Kidney (tissue), 14 donors: Measurements from ENCODE around the gene RAB41. TPM values are rescaled to one million over a fixed set of nuclear protein-coding genes. Genes with fewer than 3 reads are reported as not detected.

Experiments used
- DNase-seq, 5 donors: peaks; one replicate each; pipeline ENCODE4 v3.0.0-alpha.2; 2013 to 2020
- FAIRE-seq: peaks from 2 replicates; lab custom pipeline; 2012; peaks lifted over from hg19 to GRCh38; lab: Jason Lieb, UNC
- H3K27ac ChIP-seq, 2 donors: one replicate each; pipeline ENCODE4 v1.7.0; 2013; ENCODE audit warnings: low read depth in 2 of 2, low read length in 2 of 2, inconsistent platforms in 1 of 2
- H3K27me3 ChIP-seq: one replicate; pipeline ENCODE4 v1.7.1; 2013; ENCODE audit warnings: low read length, inconsistent platforms; ENCODE audit not compliant: control insufficient read depth, insufficient read depth
- H3K36me3 ChIP-seq, 3 donors: one replicate each; pipeline versions ENCODE4 v1.7.0 to v1.7.1; 2013; ENCODE audit warnings: low read length in 3 of 3, control low read depth in 1 of 3, inconsistent platforms in 1 of 3; ENCODE audit not compliant: insufficient read depth in 3 of 3, control insufficient read depth in 2 of 3
- H3K4me1 ChIP-seq, 3 donors: one replicate each; pipeline versions ENCODE4 v1.7.0 to v1.7.1; 2013; ENCODE audit warnings: low read length in 3 of 3, inconsistent platforms in 1 of 3, low read depth in 1 of 3; ENCODE audit not compliant: control insufficient read depth in 2 of 3, insufficient read depth in 2 of 3
- H3K4me3 ChIP-seq, 3 donors: one replicate each; pipeline versions ENCODE4 v1.7.0 to v1.8.1; 2013; ENCODE audit warnings: low read length in 3 of 3, control low read depth in 1 of 3, inconsistent platforms in 1 of 3
- H3K9ac ChIP-seq, 3 donors: one replicate each; pipeline versions ENCODE4 v1.7.0 to v1.7.1; 2013; ENCODE audit warnings: low read length in 3 of 3, control low read depth in 1 of 3, inconsistent platforms in 1 of 3
- H3K9me3 ChIP-seq, 3 donors: one replicate each; pipeline versions ENCODE4 v1.7.0 to v1.7.1; 2013; ENCODE audit warnings: low read length in 3 of 3, control low read depth in 1 of 3, inconsistent platforms in 1 of 3; ENCODE audit not compliant: control insufficient read depth in 2 of 3, insufficient read depth in 1 of 3
- CTCF ChIP-seq: IDR thresholded peaks from 3 replicates; pipeline ENCODE4 v1.5.1; 2012; ENCODE audit warnings: mild to moderate bottlenecking, moderate library complexity, borderline replicate concordance; ENCODE audit not compliant: insufficient read depth; ENCODE audit errors: extremely low read depth
- intact Hi-C: fragments of 100-400 bp; cut with DNase I; formaldehyde crosslinking; loops from one replicate; pipeline ENCODE4 v1.11.1; 2022
- polyA plus RNA-seq: library from polyadenylated mRNA; stranded (reverse); fragments of 350-450 nt; fragmentation: Illumina TruSeq; extraction: RNeasy Lipid Tissue Mini Kit (QIAGEN cat#74804); gene quantifications from one replicate; pipeline ENCODE4 v1.2.3, GENCODE V29; 2014; ENCODE audit warnings: low read depth, low replicate concordance; ENCODE audit not compliant: insufficient read depth
- total RNA-seq: library from RNA; stranded (reverse); fragmentation: NEBNext Ultra II Directional; extraction: Animal tissue kit (Norgen Biotek cat#: 25700); gene quantifications from one replicate; pipeline ENCODE4 v1.2.1, GENCODE V29; 2021
- donor health status: control.
- donor health status: control.
- donor health status: control.
- donor health status: control.
- donor health status: control.
- donor health status: DM: yes; HTN: yes; CAD: no.
- donor health status: Normal renal cell carcinoma (clear cell type).

The RAB41 gene
- total and polyA plus RNA-seq, 2 donors from 2014 or later = not detected

GRCh38 chrX:70255452-70255851, 26.5 kb upstream of the RAB41 start:
- DNase-seq = no peak
- H3K27ac ChIP-seq = no peak overlapping the region
- no peak for TF ChIP-seq CTCF
- intact Hi-C loops = no loop called here
- no peak overlapping the region for H3K4me3 ChIP-seq
- no peaks in the 10 kb centered on the region for H3K4me1 ChIP-seq
- H3K9ac ChIP-seq = no peak overlapping the region
- no peaks in the 10 kb centered on the region for H3K36me3 ChIP-seq
- H3K9me3 ChIP-seq = no peaks in the 10 kb centered on the region
- peak; percentile 78 for FAIRE-seq
- no peaks in the 10 kb centered on the region for H3K27me3 ChIP-seq

GRCh38 chrX:70257423-70258288, 24.3 kb upstream of the RAB41 start:
- Histone ChIP-seq H3K36me3 (no peaks in the 10 kb centered on the region), H3K27me3 (no peaks in the 10 kb centered on the region), H3K9me3 (no peaks in the 10 kb centered on the region), H3K27ac (no peak overlapping the region), H3K9ac (no peak overlapping the region), H3K4me1 (no peaks in the 10 kb centered on the region), H3K4me3 (no peak overlapping the region)
- DNase-seq (no peak), FAIRE-seq (no peak)
- no peak for TF ChIP-seq CTCF
- intact Hi-C loops = no loop called here

GRCh38 chrX:70260104-70260503, 21.9 kb upstream of the RAB41 start, which contains the start of gene P2RY4:
TSS of gene P2RY4 (minus strand) at chrX:70260204. CDS start at chrX:70259624, 580 bp downstream.
- Histone ChIP-seq H3K27ac (no peak within 1 kb of the TSS), H3K4me1 (no peaks in the 10 kb centered on the region), H3K36me3 (no peaks in the 10 kb centered on the region), H3K9ac (no peak within 1 kb of the TSS), H3K4me3 (no peak within 1 kb of the TSS), H3K9me3 (no peaks in the 10 kb centered on the region), H3K27me3 (no peaks in the 10 kb centered on the region)
- FAIRE-seq = no peak
- DNase-seq = no peak
- intact Hi-C loops = no loop called here
- TF ChIP-seq CTCF = no peak
